Thyroid gland (tissue), 4 donors: Measurements from ENCODE around the gene NBAS.

Experiments used
- CTCF ChIP-seq, 6 experiments: fragments of 200-600 bp in 3 of 6; fragments of 450-650 bp in 3 of 6; sonication (generic) in 3 of 6; IDR thresholded peaks; one replicate each; pipeline ENCODE4 v1.5.1; 2016 to 2019; ENCODE audit warnings: antibody characterized with exemption in 6 of 6, mild to moderate bottlenecking in 2 of 6, inconsistent platforms in 1 of 6, moderate library complexity in 1 of 6
- POLR2A ChIP-seq, 2 donors: fragments of 450-650 bp; IDR thresholded peaks; one replicate each; pipeline ENCODE4 v1.6.1; 2017; ENCODE audit warnings: antibody characterized with exemption in 2 of 2, mild to moderate bottlenecking in 2 of 2, moderate library complexity in 1 of 2

GRCh38 chr2:15606481-15607441 lies 45.6 kb upstream of the NBAS start:
- TF ChIP-seq CTCF (IDR thresholded peaks at IDR 0.05) (no peak), POLR2A (IDR thresholded peaks at IDR 0.05) (no peak)
